GM19397 (cell line): ENCODE data around the gene CTXN1.
"Not testable (repeated sequence)": the region's sequence is repeated elsewhere in the genome, so short reads cannot be mapped to it uniquely, and the experiment has no call there.

ENCODE experiments used
- ATAC-seq: cut with Tn5 transposase; IDR thresholded peaks from one replicate; pipeline ENCODE4 v1.9.1; 2021; ENCODE audit warnings: mild to moderate bottlenecking, moderate library complexity; ENCODE audit not compliant: unreplicated experiment

CTXN1 gene

GRCh38 chr19:7926727-7927604, 1.0 kb upstream of the CTXN1 start:
- no peak for ATAC-seq

- no peak for ATAC-seq
Measured at GRCh38 chr19:7925171-7925851, 624 bp downstream of the CTXN1 start.

- ATAC-seq = no peak
Measured at GRCh38 chr19:7924651-7925170, 1.2 kb downstream of the CTXN1 start.

DNA sequence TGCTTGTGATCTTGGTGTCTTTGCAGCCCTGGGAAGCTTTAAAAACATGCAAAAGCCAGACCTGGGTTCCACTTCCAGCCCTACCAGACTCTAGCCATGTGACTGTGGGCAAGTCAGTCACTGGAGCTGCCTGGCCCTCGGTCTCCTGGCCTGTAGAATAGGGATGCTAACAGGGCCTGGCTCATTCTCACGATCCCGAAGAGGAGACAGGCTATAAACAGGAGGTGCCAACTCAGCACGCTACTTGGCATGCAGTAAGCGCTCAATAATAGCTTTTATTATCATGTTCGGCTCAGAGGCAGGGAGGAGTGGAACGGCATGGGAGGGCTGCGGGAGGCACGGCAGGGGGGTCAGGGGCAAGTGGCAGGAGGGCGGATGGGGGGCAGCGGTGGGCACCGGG, 1.7 kb downstream of the CTXN1 start:
- no peak for ATAC-seq

DNA sequence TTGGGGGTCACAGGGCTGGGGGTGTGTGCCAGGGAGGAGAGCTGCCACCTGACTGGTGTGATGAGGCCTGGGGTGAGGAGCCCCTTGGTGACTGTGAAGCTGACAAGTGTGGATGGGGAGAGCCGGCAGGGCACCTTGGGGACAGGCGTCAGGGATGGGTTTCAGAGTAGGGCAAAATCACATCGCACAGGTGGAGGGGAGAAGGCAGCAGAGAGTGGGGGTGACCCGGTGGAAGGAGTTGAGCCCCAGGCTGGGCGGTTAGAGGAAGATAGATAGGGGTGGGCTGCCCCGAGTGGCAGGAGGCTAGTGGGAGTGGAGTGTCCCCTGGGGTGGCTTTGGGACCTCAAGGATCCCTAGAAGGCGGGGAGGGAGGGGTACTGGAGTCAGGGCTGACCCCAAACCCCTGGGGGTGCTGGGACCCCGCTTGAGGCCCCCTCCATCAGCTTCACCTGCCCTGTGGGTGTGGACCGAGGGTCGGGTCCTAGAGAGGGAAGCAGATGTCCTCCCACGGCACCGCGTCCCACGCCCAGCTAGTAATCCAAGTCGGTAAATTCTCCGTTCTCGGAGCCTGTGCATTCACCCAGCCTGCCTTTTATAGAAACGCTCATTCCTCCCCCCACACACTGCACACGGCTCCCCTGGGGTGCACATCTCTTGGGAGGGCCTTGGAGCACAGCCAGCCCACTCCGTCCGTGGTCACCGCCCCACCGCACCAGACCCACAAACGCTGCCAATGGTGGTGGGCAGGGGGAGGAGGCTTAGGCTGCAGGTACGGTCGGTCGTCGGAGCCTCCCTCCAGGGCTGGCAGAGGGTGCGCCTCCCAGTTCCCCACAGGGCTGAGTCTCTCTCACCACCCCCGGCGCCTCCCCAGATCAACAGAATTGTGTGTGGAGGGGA, 2.4 kb downstream of the CTXN1 start:
- no peak for ATAC-seq

- ATAC-seq = no peak
Measured at GRCh38 chr19:7922836-7923195, 3.1 kb downstream of the CTXN1 start.

DNA sequence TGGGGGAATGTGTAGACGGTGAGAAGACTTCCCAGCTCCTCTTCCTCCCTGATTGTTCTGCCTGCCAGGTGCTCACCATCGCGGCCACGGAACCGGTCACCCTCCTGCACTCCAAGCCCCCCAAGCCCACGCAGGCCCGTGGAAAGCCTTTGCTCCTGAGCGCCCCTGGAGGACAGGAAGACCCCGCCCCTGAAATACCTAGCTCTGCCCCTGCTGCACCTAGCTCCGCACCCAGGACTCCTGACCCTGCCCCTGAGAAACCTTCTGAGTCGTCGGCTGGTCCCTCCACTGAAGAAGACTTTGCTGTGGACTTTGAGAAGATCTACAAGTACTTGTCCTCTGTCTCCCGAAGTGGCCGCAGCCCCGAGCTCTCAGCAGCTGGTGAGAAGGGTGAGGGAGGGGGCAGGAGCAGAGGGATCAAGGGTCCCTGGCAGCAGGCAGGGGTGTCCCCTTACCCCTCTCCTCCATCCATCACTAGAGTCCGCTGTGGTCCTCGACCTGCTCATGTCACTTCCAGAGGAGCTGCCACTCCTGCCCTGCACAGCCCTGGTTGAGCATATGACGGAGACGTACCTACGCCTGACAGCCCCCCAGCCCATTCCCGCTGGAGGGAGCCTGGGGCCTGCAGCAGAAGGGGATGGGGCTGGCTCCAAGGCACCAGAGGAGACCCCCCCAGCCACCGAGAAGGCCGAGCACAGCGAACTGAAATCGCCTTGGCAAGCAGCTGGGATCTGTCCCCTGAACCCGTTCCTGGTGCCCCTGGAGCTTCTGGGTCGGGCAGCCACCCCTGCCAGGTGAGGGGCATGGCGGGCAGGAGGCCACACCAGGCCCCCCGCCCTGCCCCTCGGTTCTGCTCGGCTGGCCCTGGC, 3.7 kb downstream of the CTXN1 start:
- ATAC-seq = no peak

DNA sequence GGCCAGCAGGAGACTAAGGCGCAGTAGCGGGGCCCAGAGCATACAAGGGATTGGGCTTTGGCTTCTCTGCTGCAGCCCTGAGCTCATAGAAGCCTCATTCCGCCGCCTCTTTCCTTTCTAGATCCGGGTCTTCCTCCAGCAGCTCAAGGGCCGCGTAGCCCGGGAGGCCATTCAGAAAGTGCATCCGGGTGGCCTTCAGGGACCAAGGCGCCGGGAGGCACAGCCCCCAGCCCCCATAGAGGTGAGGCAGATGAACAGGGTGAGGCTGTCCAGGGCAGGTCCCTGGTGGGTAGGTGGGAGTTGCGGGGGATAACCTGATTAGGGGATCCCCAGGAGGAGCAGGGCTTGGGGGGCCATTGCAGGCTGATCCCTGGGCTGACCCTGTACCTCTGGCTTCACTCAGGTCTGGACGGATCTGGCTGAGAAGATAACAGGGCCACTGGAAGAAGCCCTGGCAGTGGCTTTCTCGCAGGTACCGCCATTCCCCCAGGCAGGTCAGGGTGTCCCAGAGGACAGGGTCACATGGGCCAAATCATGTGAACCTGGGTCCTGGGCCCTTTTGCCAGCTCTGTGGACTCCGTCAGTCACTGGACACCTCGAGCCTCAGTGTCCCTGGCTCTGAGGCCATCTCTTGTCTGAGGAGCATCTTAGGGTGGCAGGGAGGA, 4.5 kb downstream of the CTXN1 start:
- no peak for ATAC-seq

GRCh38 chr19:7920519-7921301, 5.2 kb downstream of the CTXN1 start:
- peak; percentile 45 for ATAC-seq

DNA sequence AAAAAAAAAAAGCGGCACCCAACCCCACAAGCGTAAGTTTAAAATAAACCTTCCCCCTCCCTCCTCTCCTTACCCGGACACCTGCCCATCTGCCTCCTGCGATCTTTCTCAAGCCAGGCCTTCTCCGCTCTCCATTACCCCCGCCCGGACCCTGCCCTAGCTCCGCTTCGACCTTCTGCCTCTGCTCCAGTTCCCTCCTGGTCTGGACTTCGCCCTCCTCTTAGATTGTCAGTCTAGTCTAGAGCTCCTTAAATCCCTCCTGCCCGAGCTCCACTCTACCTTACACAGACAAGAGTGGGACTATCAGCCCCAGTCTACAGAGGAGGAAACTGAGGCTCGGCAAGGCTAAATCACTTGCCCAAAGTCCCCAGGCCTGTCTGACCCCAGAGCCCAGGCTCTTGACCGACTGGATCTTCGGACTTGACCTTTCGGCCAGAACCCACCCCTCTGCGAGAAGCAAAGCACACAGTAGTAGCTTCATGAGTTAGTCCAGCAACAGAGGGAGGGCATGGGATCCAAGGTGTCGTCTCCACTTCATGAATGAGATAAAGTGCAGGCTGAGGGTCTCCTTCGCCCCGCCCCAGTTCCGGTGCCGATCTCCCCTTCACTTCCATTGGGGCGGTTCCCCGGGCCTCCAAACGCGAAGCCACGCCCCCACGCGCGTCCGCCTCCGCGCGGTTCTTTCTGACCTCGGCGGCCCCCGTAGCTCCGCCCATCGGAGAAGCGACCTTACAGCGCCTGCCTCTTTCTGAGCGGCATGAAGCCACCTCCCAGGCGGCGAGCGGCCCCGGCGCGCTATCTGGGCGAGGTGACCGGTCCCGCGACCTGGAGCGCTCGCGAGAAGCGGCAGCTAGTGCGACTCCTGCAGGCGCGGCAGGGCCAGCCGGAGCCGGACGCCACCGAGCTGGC, 6.1 kb downstream of the CTXN1 start, which contains the start of gene SNAPC2:
TSS of gene SNAPC2 (plus strand) at position 729 of the 909 bp plus-strand sequence. CDS start at position 758, 29 bp downstream.
- ATAC-seq = peak; percentile 49

DNA sequence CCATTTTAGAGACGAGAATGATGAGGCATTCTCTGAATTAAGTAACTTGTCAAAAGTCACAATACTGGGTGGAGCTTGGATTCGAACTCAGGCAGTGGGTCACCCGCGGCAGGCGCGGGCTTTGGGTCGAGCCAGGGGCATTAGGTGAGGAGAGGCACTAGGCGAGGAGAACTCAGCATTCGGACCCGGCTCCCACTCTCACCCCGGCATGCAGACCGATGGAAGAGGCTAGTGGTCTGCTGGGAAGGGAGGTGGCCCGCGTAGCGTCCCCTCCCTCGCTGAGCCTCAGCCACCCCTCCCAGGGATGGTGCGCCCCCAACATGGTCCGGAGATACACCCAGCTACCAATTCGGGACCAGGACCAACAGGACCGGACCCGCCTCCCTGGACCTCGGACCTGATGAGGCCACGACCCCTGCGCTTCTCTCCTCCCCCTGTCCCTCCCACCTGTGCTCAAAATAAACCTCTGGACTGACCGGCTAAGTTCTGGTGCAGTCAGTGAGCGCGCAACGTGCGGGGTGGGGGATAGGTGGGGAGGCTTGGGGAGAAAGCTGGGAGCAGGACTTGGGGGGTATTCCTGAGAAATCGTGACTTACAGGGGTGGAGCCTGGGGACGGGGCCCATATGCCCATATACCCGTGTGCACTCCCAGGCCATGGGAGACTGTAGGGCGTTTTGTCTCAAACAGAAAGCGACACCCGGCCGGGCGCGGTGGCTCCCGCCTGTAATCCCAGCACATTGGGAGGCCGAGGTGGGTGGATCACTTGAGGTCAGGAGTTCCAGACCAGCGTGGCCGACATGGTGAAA, 7.1 kb downstream of the CTXN1 start:
- ATAC-seq = no peak

- not testable (repeated sequence) for ATAC-seq
Measured at GRCh38 chr19:7918062-7918614, 7.8 kb downstream of the CTXN1 start.

- no peak for ATAC-seq
Measured at GRCh38 chr19:7917267-7918061, 8.5 kb downstream of the CTXN1 start.

DNA sequence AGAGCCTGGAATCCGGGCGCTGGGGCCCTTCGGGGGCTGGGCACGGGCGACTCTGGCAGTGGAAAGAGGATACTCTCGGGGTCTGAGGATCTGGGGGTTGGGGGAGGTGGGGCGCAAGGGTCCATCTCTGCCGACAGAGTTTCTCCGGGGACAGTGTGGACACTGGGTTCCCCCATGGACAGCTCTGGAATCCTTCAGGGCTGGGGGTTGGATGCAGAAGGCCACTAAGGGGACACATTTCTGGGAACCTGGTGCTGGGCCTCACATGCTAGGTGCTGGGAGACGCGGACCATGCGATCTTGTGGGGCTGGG, 9.0 kb downstream of the CTXN1 start:
- ATAC-seq = no peak

DNA sequence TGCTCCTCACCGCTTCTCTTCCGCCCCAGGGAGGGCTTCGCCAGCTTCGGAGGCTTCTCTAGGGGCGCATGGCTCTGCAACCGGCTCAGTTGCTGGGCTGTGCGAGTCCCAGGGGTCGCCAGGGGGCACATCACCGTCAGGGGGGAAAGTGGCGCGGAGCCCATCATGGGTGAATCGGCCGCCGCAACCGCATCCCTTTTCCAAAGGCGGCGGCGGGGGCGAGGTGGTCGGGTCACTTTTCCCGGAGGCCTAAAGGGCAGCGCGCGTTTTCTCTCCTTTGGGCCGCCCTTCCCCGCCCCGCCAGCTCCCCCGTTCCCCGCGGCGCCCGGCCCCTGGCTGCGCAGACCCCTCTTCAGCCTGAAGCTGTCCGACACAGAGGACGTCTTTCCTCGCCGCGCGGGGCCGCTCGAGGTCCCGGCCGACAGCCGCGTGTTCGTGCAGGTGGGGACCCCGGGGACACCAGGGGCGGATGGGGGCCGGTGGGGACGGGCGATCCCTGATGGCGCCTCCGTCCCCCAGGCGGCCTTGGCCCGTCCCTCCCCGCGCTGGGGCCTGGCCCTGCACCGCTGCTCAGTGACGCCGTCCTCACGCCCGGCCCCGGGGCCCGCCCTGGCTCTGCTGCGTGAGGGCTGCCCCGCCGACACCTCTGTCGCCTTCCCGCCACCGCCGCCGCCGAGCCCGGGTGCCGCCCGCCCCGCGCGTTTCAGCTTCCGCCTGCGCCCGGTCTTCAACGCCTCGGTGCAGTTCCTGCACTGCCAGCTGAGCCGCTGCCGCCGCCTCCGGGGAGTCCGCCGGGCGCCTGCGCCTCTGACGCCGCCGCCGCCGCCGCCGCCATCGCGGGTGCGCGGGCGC, 9.6 kb downstream of the CTXN1 start:
- ATAC-seq = no peak
